WTC11 (cell line): ENCODE measurements around the gene SMYD3. TPM values are rescaled to one million over a fixed set of nuclear protein-coding genes. Genes with fewer than 3 reads are reported as not detected.
A peak's percentile ranks its signal among the peaks of the same experiment; 100 is the strongest.

ENCODE experiments used
- ATAC-seq: fragments of 200-7000 bp; cut with Tn5 transposase; 2 replicates; pipeline ENCODE4 v1.10.0; 2021; ENCODE audit warnings: mild to moderate bottlenecking, moderate library complexity
- CTCF ChIA-PET: fragments of 300-600 bp; sonication (Branson Sonifier 250); formaldehyde crosslinking; loops from one replicate; lab custom pipeline; 2021; ENCODE audit warnings: antibody characterized with exemption; lab: Charles Lee
- POLR2A ChIA-PET: fragments of 350-600 bp; sonication (Branson Sonifier 250); formaldehyde crosslinking; loops from one replicate; lab custom pipeline; 2021; ENCODE audit warnings: antibody characterized with exemption; lab: Charles Lee
- DNase-seq: peaks from one replicate; pipeline ENCODE4 v3.0.0; 2021; ENCODE audit warnings: low spot score
- H3K27ac Mint-ChIP-seq: 2 replicates; pipeline ENCODE4 v1.8.0; 2021; ENCODE audit warnings: mixed read lengths
- H3K27me3 Mint-ChIP-seq: 2 replicates; pipeline ENCODE4 v1.8.0; 2021; ENCODE audit warnings: low read depth, mild to moderate bottlenecking, moderate library complexity, mixed read lengths
- H3K36me3 Mint-ChIP-seq: 2 replicates; pipeline ENCODE4 v1.8.0; 2021; ENCODE audit warnings: mixed read lengths
- H3K4me1 Mint-ChIP-seq: 2 replicates; pipeline ENCODE4 v1.8.0; 2022; ENCODE audit warnings: mixed read lengths
- H3K4me3 Mint-ChIP-seq: 2 replicates; pipeline ENCODE4 v1.8.0; 2021; ENCODE audit warnings: mild to moderate bottlenecking, moderate library complexity, mixed read lengths
- H3K9me3 Mint-ChIP-seq: 2 replicates; pipeline ENCODE4 v1.8.0; 2021; ENCODE audit warnings: mixed read lengths
- ATF2 ChIP-seq: sonication (generic); formaldehyde crosslinking; IDR thresholded peaks from 2 replicates; pipeline ENCODE4 v1.8.1; 2022; ENCODE audit warnings: low read depth, missing genetic modification reagents, borderline replicate concordance
- CBFB ChIP-seq: sonication (generic); formaldehyde crosslinking; IDR thresholded peaks from 2 replicates; pipeline ENCODE4 v1.8.1; 2022; ENCODE audit warnings: mild to moderate bottlenecking, low read depth, missing genetic modification reagents
- CREM ChIP-seq: sonication (generic); formaldehyde crosslinking; IDR thresholded peaks from 2 replicates; pipeline ENCODE4 v1.8.1; 2022; ENCODE audit warnings: mild to moderate bottlenecking, missing genetic modification reagents, moderate library complexity
- CTCF ChIP-seq: fragments of 200-600 bp; IDR thresholded peaks from 2 replicates; pipeline ENCODE4 v1.8.0; 2022; ENCODE audit warnings: antibody characterized with exemption
- E2F5 ChIP-seq: sonication (generic); formaldehyde crosslinking; IDR thresholded peaks from 2 replicates; pipeline ENCODE4 v1.8.1; 2022; ENCODE audit warnings: mild to moderate bottlenecking, moderate library complexity, missing genetic modification reagents
- ELF4 ChIP-seq: sonication (generic); formaldehyde crosslinking; IDR thresholded peaks from 2 replicates; pipeline ENCODE4 v1.8.1; 2022; ENCODE audit warnings: low read depth, mild to moderate bottlenecking, moderate library complexity, missing genetic modification reagents
- EMX1 ChIP-seq: fragments of 250-450 bp; sonication (Bioruptor Pico); IDR thresholded peaks from 2 replicates; pipeline ENCODE4 v1.8.0; 2021; ENCODE audit warnings: mild to moderate bottlenecking
- ESRRA ChIP-seq: sonication (generic); formaldehyde crosslinking; IDR thresholded peaks from 2 replicates; pipeline ENCODE4 v1.8.1; 2022; ENCODE audit warnings: mild to moderate bottlenecking, missing genetic modification reagents, borderline replicate concordance
- ETV6 ChIP-seq: sonication (generic); formaldehyde crosslinking; IDR thresholded peaks from 2 replicates; pipeline ENCODE4 v1.8.1; 2022; ENCODE audit warnings: mild to moderate bottlenecking, missing genetic modification reagents
- FOXP1 ChIP-seq: sonication (generic); formaldehyde crosslinking; IDR thresholded peaks from 2 replicates; pipeline ENCODE4 v1.8.0; 2022; ENCODE audit warnings: missing genetic modification reagents, mild to moderate bottlenecking, moderate library complexity, borderline replicate concordance
- GABPB1 ChIP-seq: sonication (generic); formaldehyde crosslinking; IDR thresholded peaks from 2 replicates; pipeline ENCODE4 v1.8.1; 2023; ENCODE audit warnings: mild to moderate bottlenecking, missing genetic modification reagents
- JUN ChIP-seq: sonication (generic); formaldehyde crosslinking; IDR thresholded peaks from 2 replicates; pipeline ENCODE4 v1.8.0; 2023; ENCODE audit warnings: mild to moderate bottlenecking, missing genetic modification reagents
- MXD4 ChIP-seq: fragments of 250-450 bp; sonication (Bioruptor Pico); IDR thresholded peaks from 2 replicates; pipeline ENCODE4 v1.8.0; 2021; ENCODE audit warnings: mild to moderate bottlenecking, moderate library complexity, borderline replicate concordance
- MYBL2 ChIP-seq: sonication (generic); formaldehyde crosslinking; IDR thresholded peaks from 2 replicates; pipeline ENCODE4 v1.8.1; 2023; ENCODE audit warnings: mild to moderate bottlenecking, moderate library complexity, missing genetic modification reagents
- NFATC4 ChIP-seq: fragments of 250-450 bp; sonication (Bioruptor Pico); IDR thresholded peaks from 2 replicates; pipeline ENCODE4 v1.9.0; 2021; ENCODE audit warnings: mild to moderate bottlenecking
- NR3C1 ChIP-seq: sonication (generic); formaldehyde crosslinking; conservative IDR thresholded peaks from 2 replicates; pipeline ENCODE4 v1.8.1; 2023; ENCODE audit warnings: low read depth, mild to moderate bottlenecking, missing genetic modification reagents
- PREB ChIP-seq: sonication (generic); formaldehyde crosslinking; IDR thresholded peaks from 2 replicates; pipeline ENCODE4 v1.8.1; 2022; ENCODE audit warnings: mild to moderate bottlenecking, missing genetic modification reagents, moderate library complexity, borderline replicate concordance
- TEAD1 ChIP-seq: sonication (generic); formaldehyde crosslinking; IDR thresholded peaks from 2 replicates; pipeline ENCODE4 v1.8.0; 2022; ENCODE audit warnings: mild to moderate bottlenecking, missing genetic modification reagents
- ZBTB21 ChIP-seq: sonication (generic); formaldehyde crosslinking; IDR thresholded peaks from 2 replicates; pipeline ENCODE4 v1.8.1; 2023; ENCODE audit warnings: mild to moderate bottlenecking, missing genetic modification reagents, borderline replicate concordance
- ZNF263 ChIP-seq: sonication (generic); formaldehyde crosslinking; IDR thresholded peaks from 2 replicates; pipeline ENCODE4 v1.8.1; 2022; ENCODE audit warnings: low read depth, mild to moderate bottlenecking, moderate library complexity, missing genetic modification reagents
- ZNF281 ChIP-seq: sonication (generic); formaldehyde crosslinking; IDR thresholded peaks from 2 replicates; pipeline ENCODE4 v1.8.0; 2023; ENCODE audit warnings: mild to moderate bottlenecking, missing genetic modification reagents
- ZNF317 ChIP-seq: sonication (generic); formaldehyde crosslinking; IDR thresholded peaks from 2 replicates; pipeline ENCODE4 v1.8.1; 2023; ENCODE audit warnings: low read depth, mild to moderate bottlenecking, moderate library complexity, missing genetic modification reagents, borderline replicate concordance
- ZNF396 ChIP-seq: fragments of 250-450 bp; sonication (Bioruptor Pico); IDR thresholded peaks from 2 replicates; pipeline ENCODE4 v1.8.0; 2021; ENCODE audit warnings: mild to moderate bottlenecking, moderate library complexity, borderline replicate concordance
- ZNF425 ChIP-seq: fragments of 250-450 bp; sonication (Bioruptor Pico); conservative IDR thresholded peaks from 2 replicates; pipeline ENCODE4 v1.9.0; 2021; ENCODE audit warnings: mild to moderate bottlenecking
- ZNF671 ChIP-seq: fragments of 250-450 bp; sonication (Bioruptor Pico); IDR thresholded peaks from 2 replicates; pipeline ENCODE4 v1.8.0; 2021; ENCODE audit warnings: mild to moderate bottlenecking
- total RNA-seq: library from RNA; stranded (reverse); gene quantifications from 3 replicates; pipeline ENCODE4 v1.2.3, GENCODE V29; 2021

SMYD3 gene
- total RNA-seq, 1 experiment from 2014 or later: 21.4 TPM

GRCh38 chr1:246540738-246541491, 33.8 kb upstream of the SMYD3 start (continued):
- TF ChIP-seq ZNF396 (CRISPR knock-in tag) (no peak), MYBL2 (CRISPR knock-in tag) (no peak), CTCF (no peak), CBFB (CRISPR knock-in tag) (no peak), ZBTB21 (CRISPR knock-in tag) (no peak), ZNF281 (no peak), EMX1 (no peak), CREM (CRISPR knock-in tag) (no peak)
- TF ChIP-seq, all 79 proteins: peak for 0

GRCh38 chr1:246537887-246538286, 30.8 kb upstream of the SMYD3 start:
- ChIA-PET POLR2A (no interaction called here), CTCF (no interaction called here)
- Mint-ChIP-seq H3K27me3 (no peaks in the 10 kb centered on the region; the same call in 1 of the 2 replicates), H3K27ac (peak overlapping the region; percentile 85), H3K9me3 (no peaks in the 10 kb centered on the region), H3K4me3 (no peak overlapping the region), H3K4me1 (peaks cover 6% of the 10 kb centered on the region), H3K36me3 (peaks cover 13% of the 10 kb centered on the region)
- TF ChIP-seq GABPB1 (no peak), PREB (CRISPR knock-in tag) (no peak), ZNF671 (CRISPR knock-in tag) (no peak), E2F5 (CRISPR knock-in tag) (no peak), ZNF425 (CRISPR knock-in tag) (no peak), ATF2 (CRISPR knock-in tag) (no peak), ELF4 (CRISPR knock-in tag) (no peak), NR3C1 (no peak), TEAD1 (no peak), CREM (CRISPR knock-in tag) (no peak), ZNF263 (CRISPR knock-in tag) (no peak), FOXP1 (CRISPR knock-in tag) (no peak), JUN (CRISPR knock-in tag) (no peak), ZNF317 (no peak), ESRRA (CRISPR knock-in tag) (no peak), MXD4 (CRISPR knock-in tag) (no peak), ETV6 (CRISPR knock-in tag) (no peak), NFATC4 (no peak)
- DNase-seq: no peak
- ATAC-seq: no peak
